Activated CD8-positive, alpha-beta memory T cell treated with anti-CD3 and anti-CD28 coated beads, Interleukin-2, amount 10 ng/mL, durations not matched to agents 7 days and 5 days (primary cell): ENCODE data around the gene HSPA9. TPM values are rescaled to one million over a fixed set of nuclear protein-coding genes. Genes with fewer than 3 reads are reported as not detected.
A peak's percentile ranks its signal among the peaks of the same experiment; 100 is the strongest.

Experiments
- ATAC-seq: fragments of 150-1000 bp; cut with Tn5 transposase; one replicate; pipeline ENCODE4 v1.10.0; 2021; ENCODE audit warnings: moderate library complexity
- CTCF ChIA-PET: fragments of 350-600 bp; sonication (Branson Sonifier 250); formaldehyde crosslinking; loops from one replicate; lab custom pipeline; 2021; ENCODE audit warnings: antibody characterized with exemption; lab: Charles Lee
- DNase-seq: peaks from one replicate; pipeline ENCODE4 v3.0.0-alpha.2; 2020
- H3K27ac Mint-ChIP-seq: one replicate; pipeline ENCODE4 v1.8.0; 2021; ENCODE audit warnings: mild to moderate bottlenecking, mixed read lengths
- H3K27me3 Mint-ChIP-seq: one replicate; pipeline ENCODE4 v1.8.0; 2021; ENCODE audit warnings: mixed read lengths
- H3K36me3 Mint-ChIP-seq: one replicate; pipeline ENCODE4 v1.8.0; 2021; ENCODE audit warnings: mild to moderate bottlenecking, mixed read lengths
- H3K4me1 Mint-ChIP-seq: one replicate; pipeline ENCODE4 v1.8.0; 2021; ENCODE audit warnings: mixed read lengths
- H3K4me3 Mint-ChIP-seq: one replicate; pipeline ENCODE4 v1.8.0; 2021; ENCODE audit warnings: mild to moderate bottlenecking, moderate library complexity, mixed read lengths
- H3K9me3 Mint-ChIP-seq: one replicate; pipeline ENCODE4 v1.8.0; 2022; ENCODE audit warnings: low read depth, mixed read lengths
- total RNA-seq, 2 experiments: library from RNA; stranded (reverse); gene quantifications; one replicate each; pipeline ENCODE4 v1.2.3, GENCODE V29; 2021

The HSPA9 gene
- total RNA-seq, 2 experiments from 2014 or later, result 208 to 309 TPM

DNA sequence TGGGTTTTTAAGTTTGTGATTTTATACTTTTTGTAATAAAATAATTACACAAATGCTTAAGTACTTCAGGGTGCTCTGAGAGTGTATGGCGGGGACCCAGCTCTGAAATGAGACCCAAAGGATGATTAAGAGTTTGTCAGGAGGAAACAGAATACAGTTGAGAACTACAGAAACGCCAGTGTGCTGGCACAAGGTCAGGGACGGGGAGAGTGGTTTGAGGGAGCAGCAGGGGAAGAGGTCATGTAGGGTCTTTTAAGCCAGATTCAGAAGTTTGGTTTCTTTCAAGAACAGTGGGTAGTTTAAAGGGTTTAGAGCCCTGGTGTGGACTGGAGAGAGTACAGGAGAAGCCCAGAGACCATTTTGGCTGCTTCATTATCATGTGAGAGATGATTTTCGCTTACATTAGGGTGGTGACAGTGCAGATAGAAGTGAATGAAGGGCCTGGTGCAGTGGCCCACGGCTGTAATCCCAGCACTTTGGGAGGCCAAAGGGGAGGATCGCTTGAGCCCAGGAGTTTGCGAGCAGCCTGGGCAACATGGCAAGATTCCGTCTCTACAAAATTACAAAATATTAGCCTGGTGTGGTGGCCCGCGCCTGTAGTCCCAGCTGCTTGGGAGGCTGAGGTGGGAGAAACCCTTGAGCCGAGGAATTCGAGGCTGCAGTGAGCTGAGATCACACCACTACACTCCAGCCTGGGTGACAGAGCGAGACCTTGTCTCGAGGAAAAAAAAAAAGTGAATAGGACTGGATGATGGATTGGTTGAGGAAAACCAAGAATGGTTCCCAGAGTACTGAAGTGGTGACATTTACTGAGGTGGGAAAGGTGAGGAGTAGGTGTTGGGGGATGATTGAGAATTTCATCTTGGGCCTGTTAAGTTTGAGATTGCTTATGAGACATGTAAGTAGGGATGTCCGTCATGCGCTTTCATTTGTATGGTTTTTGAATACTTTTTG, 30.7 kb downstream of the HSPA9 start:
- Mint-ChIP-seq H3K4me3 (peak overlapping the region; percentile 97), H3K27me3 (no peaks in the 10 kb centered on the region), H3K36me3 (peaks cover 22% of the 10 kb centered on the region), H3K4me1 (peaks cover 62% of the 10 kb centered on the region), H3K9me3 (no peaks in the 10 kb centered on the region), H3K27ac (peak overlapping the region; percentile 100)
- no peak for ATAC-seq
- no peak for DNase-seq
- CTCF ChIA-PET, result interaction anchor here (0.5 to 3.0 kb wide), 9 partner anchors 21 to 192 kb away, joined by 3 to 22 read pairs (median 4); partner anchors contain the start of genes EGR1, HSPA9 and KDM3B

- CTCF ChIA-PET, result interaction anchor here (1.0 to 3.0 kb wide), 10 partner anchors 22 to 191 kb away, joined by 3 to 22 read pairs (median 4); partner anchors contain the start of genes EGR1, HSPA9 and KDM3B
- peak overlapping the region; percentile 100 for H3K27ac Mint-ChIP-seq
- H3K9me3 Mint-ChIP-seq, result no peaks in the 10 kb centered on the region
- H3K36me3 Mint-ChIP-seq, result peaks cover 28% of the 10 kb centered on the region
- H3K4me3 Mint-ChIP-seq, result peak overlapping the region; percentile 97
- H3K4me1 Mint-ChIP-seq, result peaks cover 67% of the 10 kb centered on the region
- peak; percentile 63 for ATAC-seq
- DNase-seq, result no peak
- no peaks in the 10 kb centered on the region for H3K27me3 Mint-ChIP-seq
Measured at GRCh38 chr5:138543730-138544104, 31.5 kb downstream of the HSPA9 start.

- CTCF ChIA-PET, result interaction anchor here (1.0 to 3.0 kb wide), 11 partner anchors 23 to 509 kb away, joined by 3 to 22 read pairs (median 4); partner anchors contain the start of genes EGR1, HSPA9 and KDM3B
- H3K36me3 Mint-ChIP-seq, result peaks cover 30% of the 10 kb centered on the region
- peak within 1 kb of the TSS; percentile 97 for H3K4me3 Mint-ChIP-seq
Measured at GRCh38 chr5:138542956-138543729, 32.1 kb downstream of the HSPA9 start, which contains the start of gene ETF1. Gene ETF1, minus strand, starts transcription at chr5:138543236. Its CDS starts 318 bp downstream, at chr5:138542918.

GRCh38 chr5:138542180-138542955, 32.8 kb downstream of the HSPA9 start:
- no peaks in the 10 kb centered on the region for H3K9me3 Mint-ChIP-seq
- H3K27me3 Mint-ChIP-seq, result no peaks in the 10 kb centered on the region
- ATAC-seq (no peak), DNase-seq (no peak)
- peaks cover 59% of the 10 kb centered on the region for H3K4me1 Mint-ChIP-seq
- H3K27ac Mint-ChIP-seq, result peak overlapping the region; percentile 100
- CTCF ChIA-PET, result interaction anchor here (0.7 to 3.0 kb wide), 10 partner anchors 12 to 508 kb away, joined by 3 to 22 read pairs (median 4); partner anchors contain the start of genes EGR1, HSPA9 and KDM3B
- H3K36me3 Mint-ChIP-seq, result peaks cover 30% of the 10 kb centered on the region
- H3K4me3 Mint-ChIP-seq, result peak overlapping the region; percentile 97

More at GRCh38 chr5:138542956-138543729, 32.1 kb downstream of the HSPA9 start, which contains the start of gene ETF1:
- Mint-ChIP-seq H3K9me3 (no peaks in the 10 kb centered on the region), H3K27me3 (no peaks in the 10 kb centered on the region), H3K27ac (peak within 1 kb of the TSS; percentile 100), H3K4me1 (peaks cover 66% of the 10 kb centered on the region)
- DNase-seq (peak; percentile 100), ATAC-seq (peak; percentile 89)

GRCh38 chr5:138541511-138542179, 33.6 kb downstream of the HSPA9 start:
- peak overlapping the region; percentile 100 for H3K27ac Mint-ChIP-seq
- no peaks in the 10 kb centered on the region for H3K9me3 Mint-ChIP-seq
- CTCF ChIA-PET, result interaction anchor here (0.7 to 3.0 kb wide), 5 partner anchors 11 to 861 kb away, joined by 3 to 18 read pairs (median 3); partner anchors contain the start of gene KDM3B
- ATAC-seq, result no peak
- peaks cover 65% of the 10 kb centered on the region for H3K4me1 Mint-ChIP-seq
- peak overlapping the region; percentile 97 for H3K4me3 Mint-ChIP-seq
- H3K27me3 Mint-ChIP-seq, result no peaks in the 10 kb centered on the region
- DNase-seq, result no peak
- H3K36me3 Mint-ChIP-seq, result peaks cover 32% of the 10 kb centered on the region

- Mint-ChIP-seq H3K4me3 (peak overlapping the region; percentile 18), H3K9me3 (no peaks in the 10 kb centered on the region), H3K27ac (peak overlapping the region; percentile 1), H3K27me3 (no peaks in the 10 kb centered on the region), H3K4me1 (peaks cover 59% of the 10 kb centered on the region), H3K36me3 (peaks cover 36% of the 10 kb centered on the region)
- ATAC-seq, result no peak
- CTCF ChIA-PET, result interaction anchor here (1.7 to 2.0 kb wide), 2 partner anchors 9 to 36 kb away, joined by 6 to 8 read pairs; no protein-coding TSS in a partner anchor
- no peak for DNase-seq
Measured at GRCh38 chr5:138539791-138540190, 35.4 kb downstream of the HSPA9 start.

DNA sequence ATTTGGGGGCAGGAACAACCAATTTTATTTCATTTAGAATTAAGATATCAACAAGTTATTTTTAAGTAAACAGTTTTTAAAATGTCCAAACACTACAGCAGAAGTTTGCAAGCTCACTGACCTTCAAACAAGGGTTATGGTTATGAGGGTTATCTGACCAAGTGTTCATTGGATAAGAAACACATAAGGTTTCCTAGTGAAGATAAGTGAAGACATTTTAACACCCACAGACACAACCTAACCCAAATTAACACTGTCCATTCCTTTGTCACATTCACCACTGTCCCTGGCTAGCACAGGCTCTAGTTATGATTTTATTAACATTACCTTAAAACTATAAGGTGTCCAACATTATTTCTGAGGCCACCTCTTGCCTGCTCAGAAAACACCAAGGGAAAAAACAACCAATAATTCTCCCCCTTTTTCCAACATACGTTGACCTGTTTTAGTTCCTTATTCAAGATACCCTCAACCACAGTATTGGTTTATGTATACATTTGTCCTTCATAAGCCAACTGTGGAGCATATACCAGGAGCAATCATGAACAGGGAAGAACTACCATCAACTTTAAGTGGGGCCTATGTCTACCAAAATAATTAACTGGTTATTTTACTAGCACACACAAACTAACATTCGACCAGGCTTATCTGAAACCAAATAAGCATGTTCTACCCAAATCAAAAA, 36.1 kb downstream of the HSPA9 start:
- no peaks in the 10 kb centered on the region for H3K27me3 Mint-ChIP-seq
- ATAC-seq (no peak), DNase-seq (no peak)
- peak overlapping the region; percentile 53 for H3K27ac Mint-ChIP-seq
- no peaks in the 10 kb centered on the region for H3K9me3 Mint-ChIP-seq
- no peak overlapping the region for H3K4me3 Mint-ChIP-seq
- CTCF ChIA-PET, result interaction anchor here (1.7 to 2.0 kb wide), 2 partner anchors 10 to 36 kb away, joined by 6 to 8 read pairs; no protein-coding TSS in a partner anchor
- H3K4me1 Mint-ChIP-seq, result peaks cover 56% of the 10 kb centered on the region
- peaks cover 39% of the 10 kb centered on the region for H3K36me3 Mint-ChIP-seq

- CTCF ChIA-PET, result interaction anchor here (0.6 to 2.3 kb wide), 6 partner anchors 10 to 72 kb away, joined by 3 to 8 read pairs (median 3); no protein-coding TSS in a partner anchor
- peak overlapping the region; percentile 77 for H3K27ac Mint-ChIP-seq
- ATAC-seq (peak; percentile 52), DNase-seq (no peak)
- no peaks in the 10 kb centered on the region for H3K9me3 Mint-ChIP-seq
- peaks cover 59% of the 10 kb centered on the region for H3K4me1 Mint-ChIP-seq
- H3K27me3 Mint-ChIP-seq, result no peaks in the 10 kb centered on the region
- peaks cover 49% of the 10 kb centered on the region for H3K36me3 Mint-ChIP-seq
- no peak overlapping the region for H3K4me3 Mint-ChIP-seq
Measured at GRCh38 chr5:138536665-138537315, 38.4 kb downstream of the HSPA9 start.

DNA sequence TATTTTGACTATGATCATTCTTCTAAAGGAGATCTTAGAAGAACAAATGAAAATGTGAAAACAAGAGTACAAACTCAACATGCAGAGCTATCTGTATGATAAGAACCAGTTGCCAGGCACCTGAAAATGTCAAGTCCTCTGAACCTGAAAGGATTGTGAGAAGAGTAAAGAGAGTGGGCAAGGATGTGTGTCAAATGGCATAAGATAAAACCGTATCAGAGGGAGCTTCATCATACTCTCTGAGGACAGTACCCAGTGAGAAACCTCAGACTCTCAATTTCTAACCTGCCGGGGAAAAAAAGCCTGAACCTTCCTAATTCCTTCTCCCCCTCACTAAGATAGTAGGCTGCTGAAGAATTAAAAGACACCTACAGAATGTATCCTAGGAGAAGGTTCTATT, 39.0 kb downstream of the HSPA9 start:
- Mint-ChIP-seq H3K36me3 (peaks cover 47% of the 10 kb centered on the region), H3K27me3 (no peaks in the 10 kb centered on the region), H3K27ac (peak overlapping the region; percentile 77), H3K9me3 (no peaks in the 10 kb centered on the region), H3K4me1 (peaks cover 57% of the 10 kb centered on the region), H3K4me3 (no peak overlapping the region)
- no peak for ATAC-seq
- no peak for DNase-seq
- CTCF ChIA-PET, result interaction anchor here (1.0 to 2.3 kb wide), 3 partner anchors 12 to 23 kb away, joined by 3 to 8 read pairs (median 6); no protein-coding TSS in a partner anchor

DNA sequence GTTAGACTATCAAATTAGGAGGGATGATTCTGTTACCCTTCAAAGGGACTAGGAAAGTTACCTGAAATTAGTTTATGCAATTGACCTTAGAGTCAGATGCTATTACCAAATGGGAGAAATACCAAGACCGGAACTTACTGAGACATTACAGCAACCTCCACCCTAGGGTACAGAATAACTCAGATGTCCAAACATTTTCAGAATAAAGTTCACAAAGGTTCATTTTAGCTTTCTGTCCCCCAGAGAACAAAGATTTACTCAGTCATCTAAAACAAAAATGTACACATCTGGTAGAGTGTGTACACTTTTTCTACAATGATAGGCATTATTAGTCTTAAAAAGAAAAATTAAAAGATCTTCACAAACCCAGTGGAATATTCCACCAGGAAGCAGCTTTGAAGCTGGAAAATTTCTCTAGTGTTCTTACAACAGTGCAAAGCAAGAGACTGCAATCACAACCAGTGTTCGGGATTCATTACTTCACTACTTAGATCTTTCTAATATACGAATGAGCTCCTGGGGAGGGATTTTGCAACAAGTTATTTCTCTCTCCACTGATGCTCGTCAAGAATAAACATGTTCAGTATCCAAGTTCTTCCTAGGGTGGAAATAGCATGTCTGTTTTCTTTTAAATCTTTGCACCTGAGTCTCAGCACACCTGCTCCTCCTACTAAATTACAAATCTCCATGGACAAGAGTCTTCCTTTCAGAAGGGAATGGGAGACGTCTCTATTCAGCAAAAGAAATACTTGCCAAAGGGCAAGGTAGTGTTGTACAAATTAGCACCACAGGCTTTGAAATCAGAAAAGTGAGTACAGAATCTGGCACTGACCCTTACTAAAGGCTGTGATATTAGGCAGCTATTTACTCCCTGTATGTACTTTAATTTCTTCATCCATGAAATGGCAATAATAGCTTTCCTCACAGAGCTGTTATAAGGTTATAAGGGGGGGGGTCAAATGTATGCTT, 40.9 kb downstream of the HSPA9 start:
- Mint-ChIP-seq H3K27me3 (no peaks in the 10 kb centered on the region), H3K4me1 (peaks cover 45% of the 10 kb centered on the region), H3K9me3 (no peaks in the 10 kb centered on the region), H3K27ac (no peak overlapping the region), H3K36me3 (peaks cover 42% of the 10 kb centered on the region), H3K4me3 (no peak overlapping the region)
- ATAC-seq, result no peak
- CTCF ChIA-PET, result interaction anchor here (1.2 to 1.7 kb wide), 4 partner anchors 13 to 182 kb away, joined by 3 to 5 read pairs (median 4); partner anchors contain the start of gene EGR1
- no peak for DNase-seq
